Muscle layer of duodenum (tissue), 2 donors: ENCODE data around the gene NOS1AP.
"Not testable (repeated sequence)": the region's sequence is repeated elsewhere in the genome, so short reads cannot be mapped to it uniquely, and the experiment has no call there.

Experiments used
- H3K27ac ChIP-seq: one replicate; pipeline ENCODE4 v1.7.0; 2013; ENCODE audit warnings: mild to moderate bottlenecking, low read length
- H3K27me3 ChIP-seq: one replicate; pipeline ENCODE4 v1.7.0; 2013; ENCODE audit warnings: low read depth, mild to moderate bottlenecking, control low read depth, low read length
- H3K36me3 ChIP-seq, 2 donors: one replicate each; pipeline ENCODE4 v1.7.0; 2013; ENCODE audit warnings: low read length in 2 of 2, control low read depth in 1 of 2, mild to moderate bottlenecking in 1 of 2; ENCODE audit not compliant: insufficient read depth in 2 of 2, control insufficient read depth in 1 of 2
- H3K4me1 ChIP-seq, 2 donors: one replicate each; pipeline ENCODE4 v1.7.0; 2013; ENCODE audit warnings: low read length in 2 of 2, mild to moderate bottlenecking in 2 of 2, control low read depth in 1 of 2, moderate library complexity in 1 of 2; ENCODE audit not compliant: insufficient read depth in 2 of 2, control insufficient read depth in 1 of 2
- H3K4me3 ChIP-seq, 2 donors: one replicate each; pipeline ENCODE4 v1.7.0; 2013; ENCODE audit warnings: low read length in 2 of 2, low read depth in 1 of 2, mild to moderate bottlenecking in 1 of 2
- H3K9me3 ChIP-seq, 2 donors: one replicate each; pipeline ENCODE4 v1.7.0; 2013; ENCODE audit warnings: low read length in 2 of 2, control low read depth in 1 of 2, mild to moderate bottlenecking in 1 of 2; ENCODE audit not compliant: control insufficient read depth in 1 of 2
- donor health status: healthy.

Gene NOS1AP

GRCh38 chr1:162406811-162407210 lies 337.3 kb downstream of the NOS1AP start:
- H3K36me3 ChIP-seq = no peaks in the 10 kb centered on the region
- no peak overlapping the region for H3K4me3 ChIP-seq
- no peaks in the 10 kb centered on the region for H3K4me1 ChIP-seq
- H3K27ac ChIP-seq = no peak overlapping the region
- no peaks in the 10 kb centered on the region for H3K27me3 ChIP-seq
- H3K9me3 ChIP-seq = no peaks in the 10 kb centered on the region

- no peak overlapping the region for H3K4me3 ChIP-seq
- no peaks in the 10 kb centered on the region for H3K36me3 ChIP-seq
- no peaks in the 10 kb centered on the region for H3K27me3 ChIP-seq
- no peak overlapping the region for H3K27ac ChIP-seq
- H3K9me3 ChIP-seq = no peaks in the 10 kb centered on the region
- H3K4me1 ChIP-seq = no peaks in the 10 kb centered on the region
These were observed 338.0 kb downstream of the NOS1AP start for GRCh38 chr1:162407539-162407938.

GRCh38 chr1:162412002-162412401 lies 342.5 kb downstream of the NOS1AP start, which contains the start of gene SH2D1B:
TSS of gene SH2D1B (minus strand) at chr1:162412136. CDS start at chr1:162412016, 120 bp downstream.
- H3K36me3 ChIP-seq = no peaks in the 10 kb centered on the region
- no peaks in the 10 kb centered on the region for H3K9me3 ChIP-seq
- no peak within 1 kb of the TSS for H3K4me3 ChIP-seq
- no peaks in the 10 kb centered on the region for H3K4me1 ChIP-seq
- no peaks in the 10 kb centered on the region for H3K27me3 ChIP-seq
- no peak within 1 kb of the TSS for H3K27ac ChIP-seq

- Histone ChIP-seq H3K27me3 (no peaks in the 10 kb centered on the region), H3K27ac (no peak overlapping the region), H3K4me3 (no peak overlapping the region), H3K4me1 (no peaks in the 10 kb centered on the region), H3K9me3 (no peaks in the 10 kb centered on the region), H3K36me3 (no peaks in the 10 kb centered on the region)
These were observed 346.7 kb downstream of the NOS1AP start for GRCh38 chr1:162416215-162416614.

GRCh38 chr1:162416909-162417308 lies 347.4 kb downstream of the NOS1AP start:
- H3K4me1 ChIP-seq = no peaks in the 10 kb centered on the region
- H3K36me3 ChIP-seq = no peaks in the 10 kb centered on the region
- no peaks in the 10 kb centered on the region for H3K27me3 ChIP-seq
- no peak overlapping the region for H3K27ac ChIP-seq
- H3K4me3 ChIP-seq = no peak overlapping the region
- H3K9me3 ChIP-seq = no peaks in the 10 kb centered on the region

GRCh38 chr1:162417650-162418049 lies 348.2 kb downstream of the NOS1AP start:
- Histone ChIP-seq H3K27ac (no peak overlapping the region), H3K27me3 (no peaks in the 10 kb centered on the region), H3K36me3 (no peaks in the 10 kb centered on the region), H3K9me3 (no peaks in the 10 kb centered on the region), H3K4me1 (no peaks in the 10 kb centered on the region), H3K4me3 (no peak overlapping the region)

GRCh38 chr1:162418584-162418983 lies 349.1 kb downstream of the NOS1AP start:
- not testable (repeated sequence) for H3K4me1 ChIP-seq, H3K4me3 ChIP-seq, H3K27ac ChIP-seq, H3K27me3 ChIP-seq, H3K9me3 ChIP-seq, H3K36me3 ChIP-seq

GRCh38 chr1:162419450-162419931 lies 350.0 kb downstream of the NOS1AP start:
- H3K27ac ChIP-seq = peak overlapping the region; percentile 34
- not testable (repeated sequence) for H3K4me3 ChIP-seq, H3K27me3 ChIP-seq, H3K9me3 ChIP-seq, H3K4me1 ChIP-seq, H3K36me3 ChIP-seq
